ENCODE measurements around the gene JARID2. TPM values are rescaled to one million over a fixed set of nuclear protein-coding genes. Genes with fewer than 3 reads are reported as not detected.
A peak's percentile ranks its signal among the peaks of the same experiment; 100 is the strongest.

Gene JARID2
- total and polyA plus RNA-seq, 11 donors = 3.5 to 12.2 (median 7.5) TPM

GRCh38 chr6:15264902-15265761 is 19.3 kb downstream of the JARID2 start:
- WGBS, 4 donors = 7 to 14% (median 12%) methylated on average over 5 to 7 of the region's 7 CpGs
- Histone ChIP-seq H3K4me3 (peak overlapping the region in 2 of 12 donors; percentile 5 to 17), H3K27ac (peak overlapping the region in 11 of 12 donors; percentile 31 to 74 (median 58)), H3K36me3 (no peaks in the 10 kb centered on the region), H3K4me1 (peaks cover 26 to 84% (median 72%) of the 10 kb centered on the region in 12 donors), H3K27me3 (no peaks in the 10 kb centered on the region), H3K9me3 (no peaks in the 10 kb centered on the region)
- intact Hi-C loops (cut with DNase I) = loop anchor here in 4 of 10 donors (5.0 to 10.0 kb wide), 4 partner anchors 90 to 177 kb away; no protein-coding TSS in a partner anchor
- peak in 4 of 5 donors; percentile 42 to 79 (median 46) for DNase-seq
- ATAC-seq = peak; percentile 65 to 82 (median 72)
- TF ChIP-seq CTCF (IDR thresholded peaks at IDR 0.05) (no peak), POLR2A (IDR thresholded peaks at IDR 0.05) (no peak)

DNA sequence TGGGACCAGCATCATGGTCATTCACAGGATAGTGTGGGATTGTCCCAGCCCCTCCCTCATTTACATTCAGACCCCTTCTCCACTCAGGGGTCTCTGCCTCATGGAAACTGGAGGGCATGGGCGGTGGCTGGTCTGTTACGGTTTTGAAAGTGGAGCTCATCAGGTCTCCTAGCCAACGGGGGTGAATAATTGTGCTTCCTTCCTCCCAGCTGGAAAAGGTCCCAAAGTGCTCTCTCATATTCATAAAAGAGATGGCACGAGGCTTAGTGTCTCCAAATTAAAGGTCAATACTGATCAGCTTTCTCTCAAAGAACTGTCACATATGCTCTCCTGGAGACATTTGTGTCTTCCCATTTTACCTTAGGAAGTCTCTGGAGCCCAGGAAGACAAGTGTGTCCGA is 19.9 kb downstream of the JARID2 start:
- Histone ChIP-seq H3K27me3 (no peaks in the 10 kb centered on the region), H3K4me3 (peak overlapping the region in 6 of 12 donors; percentile 2 to 31 (median 12)), H3K9me3 (no peaks in the 10 kb centered on the region), H3K4me1 (peaks cover 26 to 83% (median 68%) of the 10 kb centered on the region in 12 donors), H3K36me3 (no peaks in the 10 kb centered on the region), H3K27ac (peak overlapping the region; percentile 31 to 74 (median 62))
- TF ChIP-seq POLR2A (IDR thresholded peaks at IDR 0.05) = no peak
- TF ChIP-seq CTCF (IDR thresholded peaks at IDR 0.05) = no peak
- DNase-seq (no peak), ATAC-seq (peak in 1 of 4 donors; percentile 27)
- WGBS, 4 donors = 16 to 33% (median 22%) methylated on average over 3 to 5 of the region's 5 CpGs
- intact Hi-C loops (cut with DNase I) = loop anchor here in 4 of 10 donors (5.0 to 10.0 kb wide), 4 partner anchors 89 to 177 kb away; no protein-coding TSS in a partner anchor

DNA sequence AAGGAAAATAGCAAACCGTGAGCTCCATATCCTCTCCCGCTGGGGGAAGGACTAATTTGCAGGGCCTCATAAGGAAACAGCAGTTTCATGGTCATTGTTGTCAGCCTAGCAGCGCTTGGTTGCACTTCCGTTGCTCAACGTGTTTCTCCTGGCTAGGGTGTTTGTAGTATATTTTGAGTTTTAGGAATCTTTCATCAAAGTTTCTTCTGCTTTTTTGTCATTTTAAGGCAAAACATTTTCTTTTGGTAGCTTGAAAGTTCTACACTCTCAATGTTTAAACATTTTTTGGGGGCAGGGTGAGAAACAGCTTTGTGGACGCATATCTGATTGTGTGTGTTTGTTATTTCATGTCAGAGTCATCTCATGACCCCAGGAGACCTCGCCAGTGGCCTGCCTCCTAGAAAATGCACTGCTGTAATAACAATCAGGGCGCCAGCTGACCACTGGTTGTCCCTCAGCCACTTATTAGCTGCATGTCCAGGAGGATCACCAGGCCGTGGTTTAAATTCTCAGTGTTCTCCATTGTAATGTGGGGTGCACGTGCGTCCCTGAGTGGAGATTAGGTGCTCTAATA is 20.6 kb downstream of the JARID2 start:
- intact Hi-C loops (cut with DNase I) = loop anchor here in 4 of 10 donors (5.0 to 10.0 kb wide), 4 partner anchors 88 to 176 kb away; no protein-coding TSS in a partner anchor

More for the DNA sequence above, 20.6 kb downstream of the JARID2 start:
- WGBS, 4 donors = 22 to 35% (median 29%) methylated on average over 11 of the region's 11 CpGs
- H3K27ac ChIP-seq = peak overlapping the region; percentile 31 to 74 (median 62)
- H3K4me1 ChIP-seq = peaks cover 26 to 80% (median 65%) of the 10 kb centered on the region in 12 donors
- ATAC-seq (peak in 3 of 4 donors; percentile 59 to 74 (median 60)), DNase-seq (peak in 3 of 5 donors; percentile 45 to 62 (median 57))
- TF ChIP-seq CTCF (IDR thresholded peaks at IDR 0.05) (no peak), POLR2A (IDR thresholded peaks at IDR 0.05) (no peak)
- H3K27me3 ChIP-seq = no peaks in the 10 kb centered on the region
- H3K36me3 ChIP-seq = no peaks in the 10 kb centered on the region
- peak overlapping the region in 6 of 12 donors; percentile 3 to 31 (median 12) for H3K4me3 ChIP-seq
- no peaks in the 10 kb centered on the region for H3K9me3 ChIP-seq

Measured in heart left ventricle (tissue), 16 donors.